ENCODE measurements around the gene DGAT2. TPM values are rescaled to one million over a fixed set of nuclear protein-coding genes. Genes with fewer than 3 reads are reported as not detected.
"Not testable (repeated sequence)": the region's sequence is repeated elsewhere in the genome, so short reads cannot be mapped to it uniquely, and the experiment has no call there.

The DGAT2 gene, protein sequence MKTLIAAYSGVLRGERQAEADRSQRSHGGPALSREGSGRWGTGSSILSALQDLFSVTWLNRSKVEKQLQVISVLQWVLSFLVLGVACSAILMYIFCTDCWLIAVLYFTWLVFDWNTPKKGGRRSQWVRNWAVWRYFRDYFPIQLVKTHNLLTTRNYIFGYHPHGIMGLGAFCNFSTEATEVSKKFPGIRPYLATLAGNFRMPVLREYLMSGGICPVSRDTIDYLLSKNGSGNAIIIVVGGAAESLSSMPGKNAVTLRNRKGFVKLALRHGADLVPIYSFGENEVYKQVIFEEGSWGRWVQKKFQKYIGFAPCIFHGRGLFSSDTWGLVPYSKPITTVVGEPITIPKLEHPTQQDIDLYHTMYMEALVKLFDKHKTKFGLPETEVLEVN
- 4.8 and 5.6 TPM in 2 replicates for polyA plus RNA-seq (2014; cell fraction: cytosol; rRNA removed)
- polyA plus RNA-seq (2014; cell fraction: nucleus; rRNA removed) = 2.5 and 4.4 TPM in 2 replicates

GRCh38 chr11:75768112-75768908, at the start of gene DGAT2:
Gene DGAT2 (plus strand): TSS chr11:75768778. CDS start chr11:75768992, 214 bp downstream.
- peak; percentile 82 for DNase-seq (ENCODE audit: low spot score)

- DNase-seq (ENCODE audit: low spot score) = no peak
Observed at GRCh38 chr11:75719340-75720239, 49.0 kb upstream of the DGAT2 start.

DNA sequence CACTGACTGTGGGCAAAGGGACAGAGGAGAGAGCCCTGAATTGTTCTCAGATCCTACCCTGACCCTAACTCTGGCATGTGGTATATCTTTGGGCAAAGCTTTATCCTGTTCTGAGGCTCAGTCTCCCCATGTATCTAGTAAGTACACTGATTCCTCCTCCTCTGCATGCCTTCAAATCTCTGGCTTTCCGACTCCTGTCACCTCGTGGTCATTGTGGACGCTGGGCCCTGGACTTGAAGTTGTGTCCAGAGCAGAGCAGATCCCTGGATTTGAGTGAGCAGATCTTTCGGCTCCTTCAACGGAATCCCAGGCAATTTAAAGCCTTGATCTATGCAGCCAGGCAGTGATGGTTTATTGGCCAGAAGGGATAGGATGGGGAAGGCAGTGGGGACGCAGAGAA, 47.9 kb upstream of the DGAT2 start:
- no peak for DNase-seq (ENCODE audit: low spot score)

DNA sequence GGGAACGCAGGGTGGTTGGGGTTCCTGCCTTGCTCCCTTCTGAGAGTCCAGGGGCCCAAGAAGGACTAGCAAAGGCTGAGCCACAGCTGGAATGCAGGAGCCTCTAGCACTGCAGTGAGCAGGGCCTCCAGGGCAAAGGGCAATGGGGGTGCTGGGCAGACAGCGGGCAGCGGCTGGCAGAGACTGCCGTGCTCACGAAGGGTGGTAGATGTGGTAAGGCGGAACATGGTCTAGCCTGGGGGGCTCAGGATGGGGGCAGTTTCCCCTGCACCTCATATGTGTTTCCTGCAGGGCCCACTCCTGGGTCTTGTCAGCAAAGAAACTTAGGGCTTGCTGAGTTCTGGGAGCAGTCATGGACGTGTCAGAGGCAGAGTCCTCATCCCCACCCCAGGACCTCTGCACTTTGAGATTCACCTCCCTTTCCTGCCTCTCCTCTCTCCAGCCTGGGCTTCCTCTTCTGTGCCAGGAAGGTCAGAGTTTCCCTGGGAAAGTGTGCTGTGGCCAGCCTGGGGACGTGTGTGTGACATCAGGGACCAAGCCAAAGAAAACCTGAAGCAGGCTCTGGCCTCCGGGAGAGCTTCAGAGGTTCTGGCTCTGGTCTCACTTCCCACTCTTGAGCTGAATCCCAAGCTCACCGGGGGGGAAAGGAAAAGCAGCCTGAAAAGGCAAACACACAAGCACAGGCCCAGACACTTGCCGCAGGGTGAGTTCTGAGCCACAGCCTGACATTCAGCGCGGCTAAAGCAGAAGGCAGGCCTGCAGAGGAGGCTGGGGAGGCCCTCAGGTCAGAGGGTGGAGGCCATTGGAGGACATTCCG, 46.5 kb upstream of the DGAT2 start:
- no peak for DNase-seq (ENCODE audit: low spot score)

GRCh38 chr11:75722669-75723042, 45.9 kb upstream of the DGAT2 start:
- no peak for DNase-seq (ENCODE audit: low spot score)

GRCh38 chr11:75725547-75726320, 42.8 kb upstream of the DGAT2 start:
- DNase-seq (ENCODE audit: low spot score) = no peak

DNA sequence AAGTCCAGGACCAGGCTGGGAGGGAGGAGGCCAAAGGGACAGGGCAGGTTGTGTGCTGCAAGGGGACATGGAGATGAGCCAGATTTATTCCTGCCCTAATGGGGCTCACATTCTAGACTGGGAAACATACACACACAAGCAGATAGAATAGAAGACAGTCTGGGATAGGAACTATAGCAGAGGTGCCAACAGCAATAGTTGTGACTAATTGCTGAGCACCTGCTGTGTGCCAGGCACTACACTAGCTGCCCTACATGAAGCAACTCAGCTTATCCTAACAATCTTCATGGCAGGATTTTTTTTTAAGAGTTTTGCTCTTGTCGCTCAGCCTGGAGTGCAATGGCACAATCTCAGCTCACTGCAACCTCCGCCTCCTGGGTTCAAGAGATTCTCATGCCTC, 39.6 kb upstream of the DGAT2 start:
- no peak for DNase-seq (ENCODE audit: low spot score)

DNA sequence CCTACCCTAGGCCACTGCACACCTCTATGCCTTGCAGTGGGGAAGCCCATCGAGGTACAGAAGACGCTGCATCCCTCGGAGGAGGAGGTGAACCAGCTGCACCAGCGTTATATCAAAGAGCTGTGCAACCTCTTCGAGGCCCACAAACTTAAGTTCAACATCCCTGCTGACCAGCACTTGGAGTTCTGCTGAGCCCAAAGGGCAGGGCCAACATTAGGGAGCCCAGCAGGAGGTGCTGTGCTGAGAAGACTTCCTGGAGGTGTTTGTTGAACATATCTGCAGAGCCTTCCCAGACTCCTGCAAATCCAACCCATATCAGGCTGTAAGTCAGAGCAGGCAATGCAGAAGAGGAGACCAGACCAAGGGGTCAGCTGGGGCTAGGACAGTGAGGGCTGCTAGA, 37.5 kb upstream of the DGAT2 start:
- DNase-seq (ENCODE audit: low spot score) = no peak

DNA sequence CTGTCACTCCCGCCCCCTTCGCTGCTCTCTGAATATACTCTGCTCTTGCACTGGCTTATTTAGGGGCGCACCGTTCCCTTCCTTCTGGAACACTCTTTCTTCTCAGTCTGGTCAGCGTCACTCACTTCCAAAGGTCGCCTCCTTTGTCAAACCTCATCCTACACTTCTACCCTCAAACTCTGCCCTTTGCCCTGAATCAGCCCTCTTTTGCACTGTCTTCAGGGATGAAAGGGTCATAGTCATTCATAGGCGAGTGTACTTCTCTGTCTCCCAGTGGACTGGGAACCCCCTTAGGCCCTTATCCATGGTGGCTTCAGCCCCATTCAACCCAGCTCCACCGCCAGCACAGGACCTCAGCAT, 35.5 kb upstream of the DGAT2 start:
- no peak for DNase-seq (ENCODE audit: low spot score)

GRCh38 chr11:75733431-75734107, 35.0 kb upstream of the DGAT2 start:
- DNase-seq (ENCODE audit: low spot score) = no peak

GRCh38 chr11:75734491-75735180, 33.9 kb upstream of the DGAT2 start:
- DNase-seq (ENCODE audit: low spot score) = no peak

DNA sequence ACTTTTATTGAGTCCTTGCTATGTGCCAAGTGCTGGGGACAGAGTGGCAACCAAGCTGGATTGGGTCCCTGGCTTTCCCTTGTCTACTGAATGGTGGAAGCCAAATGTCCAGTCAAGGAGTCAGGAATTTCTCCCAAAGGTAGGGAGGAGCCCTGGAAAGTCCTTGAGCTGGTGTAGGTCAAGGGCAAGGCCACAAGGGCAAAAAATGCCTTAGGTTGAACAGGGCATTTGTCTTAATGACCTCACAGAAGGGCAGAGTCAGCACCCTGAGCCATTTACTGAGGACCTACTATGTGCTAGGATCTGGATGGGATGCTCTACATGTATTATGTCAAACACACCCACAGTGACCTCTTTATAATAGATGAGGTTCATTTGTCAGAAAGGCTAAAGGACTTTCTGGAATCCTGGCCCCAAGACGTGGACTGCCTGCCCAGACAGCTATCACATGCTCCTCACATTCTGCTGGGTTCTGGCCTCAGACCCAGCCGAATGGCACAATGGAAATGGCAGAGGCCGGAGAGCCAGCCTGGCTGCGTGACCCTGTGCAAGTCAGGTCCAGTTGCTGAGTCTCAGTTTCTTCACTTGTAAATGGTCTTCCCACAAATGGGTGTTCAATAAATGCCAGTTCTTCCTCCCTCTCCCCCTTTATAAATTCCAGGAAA, 33.3 kb upstream of the DGAT2 start:
- DNase-seq (ENCODE audit: low spot score) = no peak

GRCh38 chr11:75737314-75737713, 31.3 kb upstream of the DGAT2 start:
- no peak for DNase-seq (ENCODE audit: low spot score)

- DNase-seq (ENCODE audit: low spot score) = no peak
Observed at GRCh38 chr11:75740681-75741080, 27.9 kb upstream of the DGAT2 start.

- not testable (repeated sequence) for DNase-seq (ENCODE audit: low spot score)
Observed at GRCh38 chr11:75743159-75743558, 25.4 kb upstream of the DGAT2 start.

GRCh38 chr11:75743711-75744563, 24.6 kb upstream of the DGAT2 start:
- DNase-seq (ENCODE audit: low spot score) = no peak

GRCh38 chr11:75745807-75746206, 22.8 kb upstream of the DGAT2 start:
- DNase-seq (ENCODE audit: low spot score) = no peak

All from SK-N-DZ (cell line).